IgD-negative memory B cell (primary cell): ENCODE data around the gene TMEM244. TPM values are rescaled to one million over a fixed set of nuclear protein-coding genes. Genes with fewer than 3 reads are reported as not detected.

Experiments
- polyA plus RNA-seq: library from polyadenylated mRNA; unstranded; fragments of 300-500 nt; fragmentation: Illumina TruSeq; gene quantifications from one replicate; pipeline ENCODE4 v1.2.3, GENCODE V29; 2021

TMEM244 gene
- polyA plus RNA-seq, 1 donor from 2014 or later = 0.84 TPM

Other genes with a start within 250 kb of the TMEM244 start
- gene ARHGAP18, start 151.1 kb downstream of the TMEM244 start, polyA plus RNA-seq = 3.5 TPM
- 13.5 TPM for gene L3MBTL3, start 157.3 kb upstream of the TMEM244 start, polyA plus RNA-seq